Stomach (tissue), 4 donors: ENCODE data around the gene STAB1.

Source experiments
- POLR2AphosphoS5 ChIP-seq, 3 donors: sonication (generic); formaldehyde crosslinking; IDR thresholded peaks; one replicate each; pipeline ENCODE4 v1.6.1; 2016; ENCODE audit warnings: antibody characterized with exemption in 3 of 3
- TF ChIP-seq, protein P1 (sequence below), 7 experiments: fragments of 450-650 bp in 4 of 7; fragments of 200-600 bp in 3 of 7; sonication (generic) in 3 of 7; IDR thresholded peaks; one replicate each; pipeline ENCODE4 v1.5.1; 2016 to 2019; ENCODE audit warnings: antibody characterized with exemption in 7 of 7, control low read depth in 2 of 7, mild to moderate bottlenecking in 1 of 7

DNA sequence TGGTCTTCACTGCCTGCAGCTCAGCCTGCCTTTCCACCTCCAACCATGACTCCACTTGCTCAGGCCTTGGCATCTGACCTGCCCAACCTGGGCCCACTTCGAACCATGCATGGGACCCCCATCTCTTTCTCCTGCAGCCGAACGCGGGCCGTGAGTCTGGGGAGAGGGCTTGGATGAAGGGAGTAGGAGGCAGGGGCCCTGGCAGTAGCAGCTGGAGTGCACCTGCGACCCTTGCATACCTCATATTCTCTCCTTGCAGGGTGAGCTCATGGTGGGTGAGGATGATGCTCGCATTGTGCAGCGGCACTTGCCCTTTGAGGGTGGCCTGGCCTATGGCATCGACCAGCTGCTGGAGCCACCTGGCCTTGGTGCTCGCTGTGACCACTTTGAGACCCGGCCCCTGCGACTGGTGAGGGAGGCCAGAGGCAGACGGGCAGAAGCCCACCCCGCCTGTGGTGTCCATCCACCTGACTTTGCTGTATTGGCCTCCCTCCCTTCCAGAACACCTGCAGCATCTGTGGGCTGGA lies 25.1 kb downstream of the STAB1 start:
- TF ChIP-seq, protein P1, sequence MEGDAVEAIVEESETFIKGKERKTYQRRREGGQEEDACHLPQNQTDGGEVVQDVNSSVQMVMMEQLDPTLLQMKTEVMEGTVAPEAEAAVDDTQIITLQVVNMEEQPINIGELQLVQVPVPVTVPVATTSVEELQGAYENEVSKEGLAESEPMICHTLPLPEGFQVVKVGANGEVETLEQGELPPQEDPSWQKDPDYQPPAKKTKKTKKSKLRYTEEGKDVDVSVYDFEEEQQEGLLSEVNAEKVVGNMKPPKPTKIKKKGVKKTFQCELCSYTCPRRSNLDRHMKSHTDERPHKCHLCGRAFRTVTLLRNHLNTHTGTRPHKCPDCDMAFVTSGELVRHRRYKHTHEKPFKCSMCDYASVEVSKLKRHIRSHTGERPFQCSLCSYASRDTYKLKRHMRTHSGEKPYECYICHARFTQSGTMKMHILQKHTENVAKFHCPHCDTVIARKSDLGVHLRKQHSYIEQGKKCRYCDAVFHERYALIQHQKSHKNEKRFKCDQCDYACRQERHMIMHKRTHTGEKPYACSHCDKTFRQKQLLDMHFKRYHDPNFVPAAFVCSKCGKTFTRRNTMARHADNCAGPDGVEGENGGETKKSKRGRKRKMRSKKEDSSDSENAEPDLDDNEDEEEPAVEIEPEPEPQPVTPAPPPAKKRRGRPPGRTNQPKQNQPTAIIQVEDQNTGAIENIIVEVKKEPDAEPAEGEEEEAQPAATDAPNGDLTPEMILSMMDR (IDR thresholded peaks at IDR 0.05) = no peak
- no peak for TF ChIP-seq POLR2AphosphoS5 (IDR thresholded peaks at IDR 0.05)
